ENCODE results near the gene IFI27L1.

The IFI27L1 gene

DNA sequence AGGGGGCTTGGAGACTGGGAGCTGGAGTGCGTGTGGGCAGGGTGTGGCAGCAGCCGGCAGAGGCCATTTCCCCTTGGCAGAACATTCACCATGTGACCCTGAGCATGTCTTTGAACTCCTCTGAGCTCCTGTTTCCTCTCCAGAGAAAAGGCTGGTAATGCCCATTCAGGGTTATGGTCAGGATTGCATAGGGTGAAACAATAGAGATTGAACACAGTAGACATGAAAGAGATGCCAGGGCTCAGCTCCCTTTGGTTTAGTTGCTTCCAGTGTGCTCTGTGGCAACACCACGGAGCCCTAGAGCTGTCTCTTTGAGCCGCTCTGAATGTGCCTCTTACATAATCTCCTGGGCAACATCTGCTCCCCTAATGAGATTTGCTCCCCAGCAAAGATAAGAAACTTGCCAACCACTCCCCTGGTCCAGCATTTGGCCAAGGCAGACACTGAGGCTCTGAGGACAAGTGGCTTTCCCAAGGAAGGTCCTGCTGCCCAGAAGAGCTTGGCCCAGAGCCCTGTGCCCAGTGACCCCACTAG, 34.0 kb downstream of the IFI27L1 start:
- no peak for DNase-seq

DNA sequence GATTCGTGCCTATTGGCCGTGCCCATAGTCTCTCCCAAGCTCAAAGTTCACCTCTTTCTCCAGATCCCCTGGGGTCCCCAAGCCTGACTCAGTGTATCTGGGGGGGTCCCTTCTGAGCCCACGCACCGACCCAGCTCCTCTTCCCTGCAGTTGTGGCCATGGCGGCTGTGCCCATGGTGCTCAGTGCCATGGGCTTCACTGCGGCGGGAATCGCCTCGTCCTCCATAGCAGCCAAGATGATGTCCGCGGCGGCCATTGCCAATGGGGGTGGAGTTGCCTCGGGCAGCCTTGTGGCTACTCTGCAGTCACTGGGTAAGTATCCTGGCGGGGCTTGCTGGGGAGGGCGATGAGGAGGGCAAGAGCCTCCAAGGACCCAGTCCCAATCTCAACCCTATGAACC, 34.5 kb downstream of the IFI27L1 start:
- DNase-seq = no peak

DNA sequence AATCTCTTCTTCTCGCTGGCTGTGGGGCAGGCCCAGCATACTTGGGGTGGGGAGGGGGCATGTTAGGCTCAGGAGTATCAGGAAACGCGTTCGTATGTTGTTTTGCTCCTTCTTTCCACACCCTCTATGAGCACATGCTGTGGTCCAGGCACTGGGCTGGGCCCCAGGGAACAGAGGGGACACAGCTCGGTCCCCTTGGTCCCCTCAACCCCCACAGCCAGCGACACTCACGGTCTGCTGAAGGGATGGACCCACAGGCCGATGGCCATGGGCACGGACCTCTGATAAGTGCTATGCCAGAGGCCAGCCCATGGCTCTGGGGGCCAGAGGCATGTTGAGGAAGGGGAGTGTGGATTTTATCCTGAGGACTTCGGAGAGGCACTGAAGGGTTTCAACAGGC, 35.6 kb downstream of the IFI27L1 start:
- DNase-seq = no peak

DNA sequence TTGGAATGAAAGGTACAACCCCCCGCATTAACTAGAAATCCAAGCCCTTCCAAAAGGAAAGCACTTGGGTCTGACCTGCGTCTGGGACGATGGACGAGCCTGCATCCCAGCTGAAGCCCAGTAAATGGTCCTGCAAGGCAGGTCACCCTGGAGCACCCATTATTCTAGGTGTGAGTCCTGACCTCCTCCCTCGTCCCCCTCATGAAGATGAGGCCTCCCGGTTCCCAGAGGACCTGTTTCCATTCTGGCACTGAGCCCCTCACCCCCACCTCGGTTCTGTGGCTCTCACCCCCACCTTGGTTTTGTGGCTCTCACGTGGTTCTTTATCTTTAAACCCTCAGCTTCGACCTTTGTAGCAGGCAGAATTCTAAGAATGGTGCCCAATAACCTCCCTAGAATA, 36.7 kb downstream of the IFI27L1 start:
- no peak for DNase-seq

DNA sequence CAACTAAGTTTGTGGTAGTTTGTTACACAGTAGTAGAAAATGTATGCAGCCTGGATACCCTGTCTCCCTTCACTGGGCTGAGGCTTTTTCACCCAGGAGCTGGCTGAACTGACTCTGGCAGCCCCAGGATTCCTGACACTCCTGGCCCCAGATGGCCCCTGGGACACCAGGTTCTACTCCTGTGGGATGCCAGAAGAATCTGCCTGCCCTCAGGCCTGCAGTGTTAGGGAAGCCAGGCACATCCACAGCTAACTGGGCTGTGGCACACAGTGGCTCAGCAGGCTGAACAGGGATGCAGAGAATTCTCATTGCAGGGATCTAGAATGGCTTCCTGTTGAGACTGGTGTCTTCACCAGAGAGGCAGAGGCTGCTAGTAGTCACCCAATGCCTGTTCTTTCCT, 38.0 kb downstream of the IFI27L1 start:
- no peak for DNase-seq

DNA sequence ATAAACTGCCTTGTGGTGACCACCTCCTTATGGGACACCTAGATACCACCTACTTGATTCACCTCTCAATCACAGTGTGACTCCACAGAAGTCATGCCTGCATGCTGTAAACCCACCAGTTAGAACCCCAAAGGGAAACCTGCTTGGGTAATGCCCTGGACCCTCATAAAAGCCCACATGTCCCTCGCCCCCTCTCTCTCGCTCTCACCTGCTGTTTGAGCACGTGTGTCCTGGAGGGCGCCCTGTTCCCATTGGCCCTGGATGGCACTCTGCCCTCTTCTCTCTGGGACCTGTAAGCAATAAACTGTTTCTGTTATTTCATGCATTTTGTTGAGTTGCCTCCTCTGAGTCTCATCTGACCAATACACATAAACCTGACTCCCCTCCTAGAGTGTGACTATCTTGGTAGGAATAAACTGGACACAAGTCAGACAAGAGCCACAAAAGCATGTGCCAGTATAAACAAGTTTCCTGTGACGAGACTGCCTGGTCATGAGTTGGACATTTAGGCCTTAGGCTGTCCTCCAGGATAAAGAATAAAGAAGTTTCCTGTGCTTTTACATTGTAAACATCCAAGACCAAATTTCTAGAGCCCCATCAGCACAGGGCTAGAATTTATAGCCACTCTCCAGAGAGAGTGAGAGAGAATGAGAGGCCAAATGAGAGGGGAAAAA, 39.7 kb downstream of the IFI27L1 start:
- DNase-seq = peak; percentile 63

DNA sequence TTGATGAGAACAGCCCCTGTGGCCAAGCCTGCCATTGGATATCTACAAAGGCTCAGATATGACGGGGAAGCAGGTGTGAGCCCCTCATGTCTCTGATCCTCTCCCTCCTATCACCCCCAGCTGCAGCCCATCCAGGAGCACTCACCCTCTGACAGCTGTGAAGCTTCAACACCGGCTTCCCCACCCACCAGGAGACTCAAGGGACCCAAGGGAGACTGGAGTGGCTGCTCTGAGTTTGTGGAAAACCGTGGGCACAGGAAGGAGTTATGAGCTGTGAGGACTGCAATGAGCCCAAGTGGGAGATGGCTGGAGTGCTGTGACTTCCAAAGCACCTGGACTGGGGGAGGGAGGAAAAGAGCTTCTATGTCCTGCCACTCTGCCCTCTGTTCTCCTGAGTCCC, 40.4 kb downstream of the IFI27L1 start:
- no peak for DNase-seq

DNA sequence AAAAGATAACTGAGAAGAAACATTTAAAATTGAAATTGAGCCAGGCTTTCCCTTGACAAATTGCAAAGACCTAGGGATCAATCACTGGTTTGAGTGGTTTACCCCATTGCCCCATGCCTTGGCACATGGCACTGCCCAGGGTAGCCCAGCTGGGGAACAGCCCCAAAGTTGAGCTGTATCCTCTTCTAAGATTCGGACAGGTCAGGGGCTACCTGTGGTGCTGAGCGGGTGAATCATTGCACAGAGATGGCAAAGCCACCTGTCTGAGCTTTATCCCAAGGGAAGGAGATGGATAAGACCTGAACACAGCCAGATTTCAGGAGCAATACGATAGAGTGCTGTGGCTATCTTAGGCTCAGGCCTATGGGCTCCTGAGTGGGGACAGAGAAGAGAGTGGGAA, 41.3 kb downstream of the IFI27L1 start:
- DNase-seq = no peak

DNA sequence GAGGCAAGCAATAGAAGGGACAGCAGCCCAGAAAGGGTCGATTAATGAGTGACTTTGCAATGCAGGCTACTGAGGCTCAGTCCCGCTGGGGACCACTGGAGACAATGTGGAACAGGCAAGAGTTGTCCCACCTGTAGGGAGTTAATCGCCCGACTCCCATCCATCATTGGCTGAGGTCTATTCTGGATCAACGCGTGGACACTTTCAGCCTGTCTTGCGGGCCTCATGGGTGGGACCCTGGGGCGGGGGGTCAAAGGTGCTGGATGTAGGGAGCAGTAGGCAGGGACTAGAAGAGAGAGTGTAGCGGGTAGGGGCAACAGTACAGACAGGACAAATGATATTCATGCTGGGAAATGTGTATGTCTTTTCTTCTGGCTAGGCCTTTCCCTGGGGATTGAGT, 42.2 kb downstream of the IFI27L1 start:
- no peak for DNase-seq

DNA sequence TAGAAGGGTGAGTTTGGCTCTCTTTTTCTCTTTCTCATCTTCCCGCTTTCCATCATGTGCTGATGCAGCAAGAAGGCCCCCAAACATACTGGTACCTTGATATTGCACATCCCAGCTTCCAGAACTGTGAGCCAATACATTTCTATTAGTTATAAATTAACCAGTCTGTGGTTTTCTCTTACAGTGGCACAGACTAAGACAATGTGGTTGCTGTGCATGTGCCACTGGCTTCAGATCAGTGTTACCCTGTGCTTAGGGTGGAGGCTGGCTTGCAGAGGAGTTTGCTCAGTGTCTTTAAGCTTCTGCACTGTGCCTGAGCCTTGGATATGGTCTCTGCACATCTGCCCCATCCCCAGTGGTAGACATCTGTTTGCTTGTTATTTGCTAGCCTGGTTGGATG, 42.8 kb downstream of the IFI27L1 start:
- DNase-seq = no peak

DNA sequence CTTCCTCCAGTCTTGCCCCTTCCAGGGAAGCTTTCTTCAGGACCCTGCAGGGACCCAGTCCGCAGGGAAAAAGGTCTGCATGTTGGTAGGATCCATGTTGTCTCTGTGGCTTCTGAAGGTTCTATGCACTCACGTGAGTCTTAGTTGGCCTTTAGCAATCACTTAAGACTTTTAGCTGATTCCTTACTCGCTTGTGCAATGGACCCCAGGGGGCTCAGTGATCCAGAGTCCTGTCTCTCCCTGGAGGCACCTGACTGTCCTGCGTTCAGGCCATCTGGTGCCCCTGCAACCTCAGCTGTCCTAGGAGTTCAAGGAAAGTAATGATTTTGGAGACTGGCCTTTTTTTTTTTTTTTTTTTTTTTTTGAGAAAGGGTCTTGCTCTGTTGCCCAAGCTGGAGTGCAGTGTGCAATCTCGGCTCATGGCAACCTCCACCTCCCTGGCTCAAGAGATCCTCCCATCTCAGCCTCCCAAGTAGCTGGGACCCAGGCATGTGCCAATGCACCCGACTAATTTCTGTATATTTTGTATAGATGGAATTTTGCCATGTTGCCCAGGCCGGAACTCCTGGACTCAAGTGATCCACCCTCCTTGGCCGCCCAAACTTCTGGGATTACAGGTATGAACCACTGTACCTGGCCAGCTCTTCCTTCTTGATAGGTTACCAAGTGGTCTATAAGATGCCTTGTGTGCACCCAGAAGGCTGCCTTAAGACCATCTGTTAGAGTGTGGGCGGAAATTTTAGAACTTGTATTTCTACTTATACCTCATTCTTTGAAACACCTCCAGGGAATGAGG, 43.7 kb downstream of the IFI27L1 start:
- DNase-seq = no peak

DNA sequence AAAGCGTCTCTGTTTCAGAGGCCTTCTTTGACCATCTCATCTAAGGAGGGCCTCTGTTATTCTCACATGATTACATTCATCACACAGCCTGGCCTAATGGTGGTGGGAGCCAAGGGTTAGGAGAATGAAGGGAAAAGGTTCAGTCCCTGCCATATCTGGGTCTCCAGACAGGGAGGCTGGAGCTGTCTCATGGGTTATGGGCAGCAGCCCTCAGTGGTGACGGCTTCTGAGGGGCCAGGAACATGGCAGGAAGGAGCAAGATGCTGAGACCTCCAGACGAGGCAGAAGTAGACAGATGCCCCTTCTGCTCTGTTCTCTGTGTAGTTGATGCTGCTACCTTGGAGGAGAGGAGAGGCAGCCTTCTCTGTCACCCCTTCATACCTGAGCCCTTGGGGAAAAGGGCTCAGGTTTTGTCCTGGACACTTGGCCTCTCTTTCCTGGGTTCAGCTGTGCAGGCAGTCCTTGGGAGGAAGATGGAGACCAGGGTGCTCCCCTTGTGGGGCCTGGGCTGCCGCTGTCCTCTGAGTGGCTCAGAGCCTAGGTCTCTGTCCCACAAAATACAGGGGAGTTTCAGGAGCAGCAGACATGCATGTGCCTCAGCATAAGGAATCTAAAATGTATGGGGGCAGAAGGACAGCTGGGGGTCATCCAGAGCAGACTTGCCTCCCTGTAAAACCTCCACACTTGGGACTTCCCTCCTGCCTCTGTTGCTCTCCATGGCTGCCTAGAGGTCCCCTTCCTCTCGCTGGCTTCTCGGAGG, 44.7 kb downstream of the IFI27L1 start:
- no peak for DNase-seq

DNA sequence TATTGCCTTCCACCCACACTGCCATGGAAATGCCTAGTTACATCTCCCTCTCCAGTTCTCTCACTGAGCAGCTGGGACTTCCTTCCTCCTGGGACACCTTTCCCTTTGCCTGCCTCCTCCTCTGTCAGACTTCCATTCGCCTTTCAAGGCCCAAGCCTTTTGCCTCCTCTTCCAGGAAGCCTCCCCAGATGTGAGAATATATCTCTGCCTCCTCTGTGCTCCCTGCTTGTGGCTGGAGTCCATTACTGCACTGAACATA, 45.2 kb downstream of the IFI27L1 start:
- DNase-seq = no peak

DNA sequence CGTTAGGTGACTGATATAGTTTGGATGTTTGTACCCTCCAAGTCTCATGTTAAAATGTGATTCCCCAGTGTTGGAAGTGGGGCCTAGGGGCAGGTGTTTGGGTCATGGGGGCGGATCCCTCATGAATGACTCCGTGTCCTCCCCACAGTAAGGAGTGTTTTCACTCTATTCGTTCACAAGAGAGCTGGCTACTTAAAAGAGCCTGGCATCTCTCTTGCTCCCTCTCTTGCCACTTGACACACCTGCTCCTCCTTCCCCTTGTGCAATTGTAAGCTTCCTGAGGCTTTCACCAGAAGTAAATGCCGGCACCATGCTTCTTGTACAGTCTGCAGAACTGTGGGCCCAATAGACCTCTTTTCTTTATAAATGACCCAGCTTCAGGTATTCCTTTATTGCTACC, 45.7 kb downstream of the IFI27L1 start:
- no peak for DNase-seq

DNA sequence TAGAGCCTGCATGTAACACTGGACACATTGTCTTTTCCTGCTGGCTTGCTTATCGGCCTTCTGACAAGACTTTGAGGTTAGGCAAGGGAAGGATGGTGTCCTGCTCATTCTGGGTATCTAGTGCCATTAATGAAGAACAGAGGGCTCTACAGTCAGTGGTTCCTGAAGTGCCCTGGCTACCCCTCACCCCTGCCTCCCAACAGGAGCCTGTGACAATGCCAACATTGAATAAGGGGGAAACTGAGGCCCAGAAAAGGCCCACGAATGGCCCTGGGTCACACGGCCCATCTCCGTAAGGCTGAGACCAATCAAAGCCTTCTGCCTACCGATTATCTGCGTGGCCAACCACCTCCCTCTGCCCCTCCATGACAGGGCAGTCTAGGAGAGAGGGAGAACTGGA, 46.2 kb downstream of the IFI27L1 start:
- DNase-seq = no peak

DNA sequence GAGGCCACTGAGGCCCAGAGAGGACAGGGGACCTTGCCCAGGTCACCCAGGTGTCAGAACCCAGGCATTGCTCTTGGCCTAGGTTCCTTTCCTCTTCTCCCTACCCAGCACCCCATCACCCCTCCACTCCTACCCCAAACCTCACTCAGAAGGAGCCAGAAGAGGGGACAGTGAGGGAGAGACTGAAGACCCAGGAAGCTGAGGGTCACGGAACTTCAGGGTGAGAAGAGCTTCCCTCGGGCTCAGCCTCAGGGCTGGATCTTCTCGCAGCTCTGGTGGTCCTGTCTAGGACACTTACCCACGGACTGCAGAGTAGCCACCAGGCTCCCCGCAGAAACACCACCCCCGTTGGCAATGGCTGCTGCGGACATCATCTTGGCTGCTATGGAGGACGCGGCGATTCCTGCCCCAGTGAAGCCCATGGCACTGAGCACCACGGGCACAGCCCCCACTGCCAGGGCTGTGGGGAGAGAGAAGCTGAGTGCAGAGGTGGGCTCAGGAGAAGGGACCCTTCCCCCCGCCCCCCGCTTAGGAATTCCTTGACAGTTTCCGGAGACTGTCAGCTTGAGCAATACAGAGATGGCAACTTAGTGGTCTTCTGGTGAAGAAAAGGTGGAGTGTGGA, 47.2 kb downstream of the IFI27L1 start:
- DNase-seq = no peak

DNA sequence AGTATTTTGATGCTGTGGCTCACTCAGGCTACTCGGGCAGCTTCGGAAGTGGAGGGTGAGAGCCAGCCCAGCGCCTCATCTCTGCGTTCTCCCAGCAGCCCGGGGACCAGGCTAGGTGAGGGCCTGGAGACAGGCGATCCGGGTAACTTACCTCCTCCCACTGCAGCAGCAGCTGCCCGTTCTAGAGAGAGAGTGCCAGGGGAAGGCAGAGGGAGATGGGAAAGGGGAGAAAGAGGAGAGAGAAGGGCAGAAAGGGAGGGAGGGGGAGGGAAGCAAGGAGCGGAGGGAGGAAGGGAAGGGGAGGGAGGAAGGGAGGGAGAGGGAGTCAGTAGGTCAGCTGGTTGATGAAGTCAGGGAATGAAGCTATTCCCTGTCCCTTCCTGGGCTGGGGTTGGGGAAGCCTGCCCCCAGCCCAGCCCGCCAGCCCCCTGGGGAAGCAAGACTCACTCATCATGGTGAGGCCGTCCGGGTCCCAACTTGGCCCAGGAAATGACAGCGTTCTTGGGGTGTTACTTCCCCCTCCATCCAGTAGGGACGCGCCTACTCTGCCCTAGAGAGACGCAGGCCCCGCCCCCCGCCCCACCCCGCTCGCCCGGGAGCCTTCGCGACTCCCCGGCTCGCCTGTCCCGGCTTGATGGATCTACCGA, 48.1 kb downstream of the IFI27L1 start, which contains the start of gene IFI27L2:
Gene IFI27L2, minus strand, starts transcription at position 494 of the 647 bp plus-strand sequence. Its CDS starts 40 bp downstream, at position 454.
- peak; percentile 88 for DNase-seq

DNA sequence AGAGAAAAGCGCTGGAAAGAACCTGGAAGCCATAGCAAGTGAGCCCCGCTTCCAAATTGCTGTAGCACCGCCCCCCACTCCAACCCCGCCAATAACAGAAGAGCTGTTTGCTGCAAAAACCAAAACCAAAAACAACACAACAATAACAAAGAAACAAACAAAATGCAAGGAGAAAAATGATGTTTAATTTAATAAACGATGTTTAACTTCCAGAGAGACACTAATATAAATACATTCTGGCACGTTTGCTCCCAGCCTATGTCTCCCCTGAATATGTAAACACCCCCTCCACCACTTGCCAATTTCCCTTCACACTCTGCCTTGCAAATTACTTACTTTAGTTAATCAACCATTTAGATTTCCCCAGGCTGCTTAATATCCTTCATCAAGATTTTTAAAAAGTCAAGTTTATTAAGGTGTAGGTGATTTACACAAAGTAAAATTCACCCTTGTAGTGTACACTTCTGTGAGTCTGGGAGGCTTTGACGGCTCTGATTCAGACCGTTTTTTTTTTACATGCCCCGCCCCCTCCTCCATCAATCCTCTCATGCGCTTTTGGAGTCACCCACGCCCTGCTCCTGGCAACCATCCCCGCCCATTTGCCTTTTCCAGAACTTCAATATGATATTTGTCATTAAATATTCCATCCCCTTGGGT, 48.8 kb downstream of the IFI27L1 start:
- DNase-seq = peak; percentile 56

DNA sequence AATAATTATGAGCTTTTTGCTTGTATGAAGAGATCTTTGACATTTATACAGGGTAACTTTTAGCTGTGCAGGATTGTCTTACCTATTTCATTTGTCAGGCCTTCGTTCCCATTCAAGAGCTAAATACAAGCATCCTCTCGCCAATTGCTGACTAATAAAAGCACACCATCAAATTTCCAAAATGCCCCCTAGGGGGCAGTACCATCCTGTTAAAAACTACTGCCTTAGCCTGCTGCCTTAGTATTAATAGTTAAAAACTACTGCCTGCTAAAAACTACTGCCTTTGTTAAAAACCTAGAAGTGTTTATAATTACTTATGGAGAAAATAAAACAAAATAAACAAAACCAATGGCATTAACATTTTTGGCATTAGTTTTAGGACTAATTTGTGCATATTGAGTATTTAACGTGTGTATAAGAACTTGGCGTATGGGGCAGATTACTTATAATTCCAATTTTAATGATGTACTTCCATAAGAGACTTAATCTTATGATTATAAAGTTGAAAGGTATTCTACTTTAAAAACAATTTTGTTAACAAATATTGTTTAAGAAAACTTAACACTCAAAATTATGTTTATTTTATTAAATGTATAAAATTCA, 51.3 kb downstream of the IFI27L1 start:
- DNase-seq = peak; percentile 71

DNA sequence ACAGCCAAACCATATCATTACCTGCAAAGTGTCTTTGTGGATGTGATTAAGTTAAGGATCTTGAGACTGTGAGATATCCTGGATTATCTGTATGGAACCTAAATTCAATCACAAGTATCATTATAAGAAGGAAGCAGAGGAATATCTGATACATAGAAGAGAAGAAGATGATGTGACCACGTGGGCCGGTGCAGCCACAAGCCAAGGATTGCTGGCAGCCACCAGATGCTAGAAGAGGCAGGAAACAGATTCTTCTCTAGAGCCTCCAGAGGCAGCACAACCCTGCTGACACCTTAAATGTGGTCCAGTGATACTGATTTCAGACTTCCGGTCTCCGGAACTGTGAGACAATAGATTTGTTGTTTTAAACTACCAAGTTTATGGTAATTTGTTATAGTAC, 54.4 kb downstream of the IFI27L1 start:
- no peak for DNase-seq

DNA sequence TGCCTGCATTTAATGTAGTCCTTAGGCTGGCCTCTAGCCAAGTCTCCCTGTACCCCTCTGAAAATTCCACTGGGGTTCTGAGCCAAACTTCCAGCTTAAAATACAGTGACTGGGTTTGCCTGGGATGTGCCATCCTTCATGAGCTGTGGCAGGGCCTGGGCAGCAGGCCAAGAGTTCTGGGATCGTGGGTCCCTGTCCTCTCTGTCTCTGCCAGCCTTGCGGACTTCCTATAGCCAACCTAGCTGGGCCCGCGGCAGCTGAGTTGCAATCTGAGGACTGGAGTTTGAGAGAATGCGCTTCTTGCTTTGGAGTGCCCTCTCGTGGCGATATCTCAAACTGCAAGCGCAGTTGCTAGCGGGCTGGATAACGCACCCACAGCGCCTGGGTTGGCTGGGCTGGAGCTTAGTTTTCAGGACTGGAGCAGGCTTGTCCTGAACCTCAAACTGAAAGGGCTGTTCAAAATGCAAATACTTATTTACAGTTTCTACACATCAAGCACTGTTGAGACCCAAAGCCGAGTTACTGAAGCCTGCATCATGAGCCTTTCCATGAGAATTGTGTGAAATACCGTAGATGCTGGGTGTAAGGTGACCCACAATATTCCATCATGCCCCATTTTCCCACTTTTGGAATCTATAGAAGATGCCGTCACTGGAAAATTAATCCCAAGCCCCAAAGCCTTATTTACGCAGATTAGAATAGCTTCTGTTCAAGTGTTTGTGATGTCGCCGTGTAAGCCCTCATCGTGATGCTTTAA, 55.6 kb downstream of the IFI27L1 start:
- DNase-seq = peak; percentile 84

Measured in fibroblast of skin of scalp (primary cell).